ENCODE data around the gene VPS8.

VPS8 gene

GRCh38 chr3:185084901-185085300, 272.9 kb downstream of the VPS8 start:
- Mint-ChIP-seq H3K9me3 (no peaks in the 10 kb centered on the region), H3K4me3 (no peak overlapping the region), H3K36me3 (ENCODE audit: low read depth) (no peaks in the 10 kb centered on the region), H3K27me3 (no peaks in the 10 kb centered on the region), H3K27ac (no peak overlapping the region), H3K4me1 (ENCODE audit: low read depth) (no peaks in the 10 kb centered on the region)
- no peak for DNase-seq

- Mint-ChIP-seq H3K9me3 (no peaks in the 10 kb centered on the region), H3K4me1 (ENCODE audit: low read depth) (no peaks in the 10 kb centered on the region), H3K4me3 (no peak overlapping the region), H3K27ac (no peak overlapping the region), H3K36me3 (ENCODE audit: low read depth) (no peaks in the 10 kb centered on the region), H3K27me3 (peaks cover 4% of the 10 kb centered on the region)
- DNase-seq: no peak
Measured at GRCh38 chr3:185087419-185087818, 275.5 kb downstream of the VPS8 start.

- H3K36me3 Mint-ChIP-seq (ENCODE audit: low read depth): no peaks in the 10 kb centered on the region
- no peak overlapping the region for H3K27ac Mint-ChIP-seq
- peaks cover 6% of the 10 kb centered on the region for H3K27me3 Mint-ChIP-seq
- H3K9me3 Mint-ChIP-seq: no peaks in the 10 kb centered on the region
- no peaks in the 10 kb centered on the region for H3K4me1 Mint-ChIP-seq (ENCODE audit: low read depth)
- H3K4me3 Mint-ChIP-seq: no peak overlapping the region
- DNase-seq: no peak
Measured at GRCh38 chr3:185089343-185089742, 277.4 kb downstream of the VPS8 start.

GRCh38 chr3:185089751-185090150, 277.8 kb downstream of the VPS8 start:
- H3K36me3 Mint-ChIP-seq (ENCODE audit: low read depth): no peaks in the 10 kb centered on the region
- no peaks in the 10 kb centered on the region for H3K9me3 Mint-ChIP-seq
- H3K4me1 Mint-ChIP-seq (ENCODE audit: low read depth): no peaks in the 10 kb centered on the region
- no peak overlapping the region for H3K4me3 Mint-ChIP-seq
- no peak for DNase-seq
- no peak overlapping the region for H3K27ac Mint-ChIP-seq
- peaks cover 9% of the 10 kb centered on the region for H3K27me3 Mint-ChIP-seq

GRCh38 chr3:185090811-185091210, 278.8 kb downstream of the VPS8 start:
- Mint-ChIP-seq H3K36me3 (ENCODE audit: low read depth) (no peaks in the 10 kb centered on the region), H3K4me3 (no peak overlapping the region), H3K9me3 (no peaks in the 10 kb centered on the region), H3K27ac (no peak overlapping the region), H3K4me1 (ENCODE audit: low read depth) (no peaks in the 10 kb centered on the region), H3K27me3 (peaks cover 15% of the 10 kb centered on the region)
- DNase-seq: no peak

GRCh38 chr3:185093116-185093515, 281.1 kb downstream of the VPS8 start:
- H3K4me1 Mint-ChIP-seq (ENCODE audit: low read depth): no peaks in the 10 kb centered on the region
- H3K36me3 Mint-ChIP-seq (ENCODE audit: low read depth): no peaks in the 10 kb centered on the region
- H3K4me3 Mint-ChIP-seq: no peak overlapping the region
- DNase-seq: no peak
- H3K27ac Mint-ChIP-seq: no peak overlapping the region
- no peaks in the 10 kb centered on the region for H3K9me3 Mint-ChIP-seq
- H3K27me3 Mint-ChIP-seq: peaks cover 29% of the 10 kb centered on the region

- Mint-ChIP-seq H3K4me1 (ENCODE audit: low read depth) (no peaks in the 10 kb centered on the region), H3K9me3 (no peaks in the 10 kb centered on the region), H3K27me3 (peaks cover 43% of the 10 kb centered on the region), H3K36me3 (ENCODE audit: low read depth) (no peaks in the 10 kb centered on the region), H3K4me3 (no peak overlapping the region), H3K27ac (no peak overlapping the region)
- no peak for DNase-seq
Measured at GRCh38 chr3:185094697-185095096, 282.7 kb downstream of the VPS8 start.
